IPS-18c (cell line): ENCODE results near the gene CCDC12.

Source experiments
- H3K4me3 ChIP-seq: 2 replicates; pipeline ENCODE4 v1.7.0; 2013; ENCODE audit warnings: low read depth, mild to moderate bottlenecking, low read length, moderate library complexity; ENCODE audit not compliant: insufficient read depth
- H3K9me3 ChIP-seq: one replicate; pipeline ENCODE4 v1.6.1; 2013; ENCODE audit warnings: mild to moderate bottlenecking, low read length, moderate library complexity; ENCODE audit not compliant: control insufficient read depth, insufficient read depth

The CCDC12 gene

GRCh38 chr3:46909535-46910161 is 66.9 kb downstream of the CCDC12 start:
- no peaks in the 10 kb centered on the region for H3K9me3 ChIP-seq
- H3K4me3 ChIP-seq: no peak overlapping the region

DNA sequence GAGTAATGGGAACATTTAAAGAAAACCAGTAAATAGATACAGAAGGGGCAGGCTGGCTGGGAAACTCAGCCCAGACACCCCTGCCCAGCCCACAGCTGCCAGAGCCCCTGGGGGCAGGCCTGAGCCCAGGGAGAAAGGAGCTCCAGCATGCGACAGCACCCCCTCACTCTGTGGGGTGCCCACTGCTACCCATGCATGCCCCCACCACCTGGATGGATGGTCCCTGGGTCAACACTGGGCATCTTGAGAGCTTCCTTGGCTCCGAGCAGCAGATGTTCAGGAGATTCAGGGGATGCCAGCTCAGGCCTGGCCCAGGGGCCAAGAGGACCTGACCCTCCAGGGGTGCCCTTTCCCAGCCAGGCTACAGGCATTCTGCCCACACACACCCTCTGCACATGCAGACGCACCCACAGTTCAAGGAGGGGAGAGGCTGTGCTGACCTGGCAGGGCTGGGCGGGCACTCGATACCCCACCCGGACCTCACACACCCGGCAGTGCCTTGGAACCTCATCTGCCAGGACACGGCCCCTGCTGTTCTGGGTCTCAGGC is 67.5 kb downstream of the CCDC12 start:
- no peak overlapping the region for H3K4me3 ChIP-seq

DNA sequence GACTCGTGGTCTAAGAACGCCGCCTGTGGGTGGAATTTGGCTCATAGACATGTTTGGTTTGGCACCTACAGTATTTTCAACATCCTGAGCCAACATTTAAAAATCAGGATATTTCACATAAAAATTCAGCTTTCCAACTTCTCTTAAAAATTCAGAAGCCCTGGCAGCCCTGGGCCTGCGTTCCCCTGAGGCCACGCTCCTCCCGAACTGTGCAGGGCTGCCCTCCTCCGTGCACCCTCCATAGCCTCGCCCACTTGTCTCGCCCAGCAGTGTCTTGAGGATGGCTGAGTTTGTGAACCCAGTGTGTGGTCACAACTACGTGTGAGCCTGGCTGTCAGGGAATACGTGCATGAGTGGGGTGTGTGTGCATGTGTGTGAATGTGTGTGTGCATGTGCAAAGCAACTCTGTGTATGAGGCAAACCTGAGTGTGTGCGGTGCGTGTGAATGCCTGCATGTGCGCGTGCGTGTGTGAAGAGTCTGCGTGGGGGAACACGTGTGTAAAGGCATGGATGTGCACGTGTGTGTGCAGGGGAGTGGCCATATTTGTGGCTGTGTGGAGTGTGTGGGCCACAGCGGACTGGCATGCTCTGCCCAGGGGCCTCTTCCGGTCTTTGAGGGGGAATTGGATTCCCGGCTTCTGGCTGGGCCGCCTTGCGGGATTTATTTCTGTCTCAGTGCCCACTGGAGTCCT is 68.1 kb downstream of the CCDC12 start:
- H3K4me3 ChIP-seq: no peak overlapping the region
- H3K9me3 ChIP-seq: no peaks in the 10 kb centered on the region

More for the DNA sequence above, 67.5 kb downstream of the CCDC12 start:
- no peaks in the 10 kb centered on the region for H3K9me3 ChIP-seq

DNA sequence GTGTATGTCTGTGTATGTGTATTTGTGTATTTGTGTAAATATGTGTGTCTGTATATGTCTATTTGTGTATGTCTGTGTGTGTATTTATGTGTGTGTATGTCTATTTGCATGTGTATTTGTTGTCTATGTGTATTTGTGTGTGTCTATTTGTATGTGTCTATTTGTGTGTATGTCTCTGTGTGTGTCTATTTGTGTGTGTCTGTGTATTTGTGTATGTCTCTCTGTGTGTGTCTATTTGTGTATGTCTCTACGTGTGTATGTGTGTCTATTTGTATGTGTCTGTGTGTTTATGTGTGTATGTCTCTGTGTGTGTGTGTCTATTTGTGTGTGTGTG is 68.6 kb downstream of the CCDC12 start:
- H3K9me3 ChIP-seq: no peaks in the 10 kb centered on the region
- no peak overlapping the region for H3K4me3 ChIP-seq

GRCh38 chr3:46907271-46907670 is 69.3 kb downstream of the CCDC12 start:
- no peak overlapping the region for H3K4me3 ChIP-seq
- no peaks in the 10 kb centered on the region for H3K9me3 ChIP-seq

DNA sequence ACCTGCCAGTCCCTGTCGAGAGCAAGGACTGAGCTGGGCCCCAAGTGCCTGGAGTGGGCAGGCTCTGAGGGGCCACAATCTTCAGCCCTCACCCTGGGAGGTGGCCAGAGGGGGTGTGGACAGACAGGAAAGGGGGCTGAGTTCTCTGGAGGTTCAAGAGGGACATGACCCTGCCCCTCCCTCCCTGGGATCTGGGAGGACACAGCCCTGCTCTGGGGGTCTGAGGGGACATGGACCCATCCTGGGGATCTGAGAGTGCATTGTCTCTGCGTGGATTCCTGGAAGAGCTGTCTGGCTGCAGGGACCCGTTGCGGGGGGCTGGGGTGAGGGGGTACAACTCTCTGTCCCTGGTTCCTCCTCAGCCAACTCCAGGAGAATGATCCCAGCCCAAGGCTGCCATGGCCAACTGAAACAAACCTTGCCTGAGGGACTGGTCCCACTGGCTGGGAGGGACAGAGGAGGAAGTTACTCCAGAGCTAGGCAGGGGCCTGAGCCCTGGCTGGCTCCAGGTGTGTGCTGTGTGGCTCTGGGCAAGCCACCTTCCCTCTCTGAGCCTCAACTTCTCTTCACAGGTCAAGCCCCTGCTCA is 70.0 kb downstream of the CCDC12 start:
- no peak overlapping the region for H3K4me3 ChIP-seq
- H3K9me3 ChIP-seq: no peaks in the 10 kb centered on the region

- Histone ChIP-seq H3K4me3 (no peak overlapping the region), H3K9me3 (no peaks in the 10 kb centered on the region)
These were observed 70.7 kb downstream of the CCDC12 start for GRCh38 chr3:46905661-46906451.

- no peak overlapping the region for H3K4me3 ChIP-seq
- H3K9me3 ChIP-seq: no peaks in the 10 kb centered on the region
These were observed 71.4 kb downstream of the CCDC12 start for GRCh38 chr3:46905213-46905560.

DNA sequence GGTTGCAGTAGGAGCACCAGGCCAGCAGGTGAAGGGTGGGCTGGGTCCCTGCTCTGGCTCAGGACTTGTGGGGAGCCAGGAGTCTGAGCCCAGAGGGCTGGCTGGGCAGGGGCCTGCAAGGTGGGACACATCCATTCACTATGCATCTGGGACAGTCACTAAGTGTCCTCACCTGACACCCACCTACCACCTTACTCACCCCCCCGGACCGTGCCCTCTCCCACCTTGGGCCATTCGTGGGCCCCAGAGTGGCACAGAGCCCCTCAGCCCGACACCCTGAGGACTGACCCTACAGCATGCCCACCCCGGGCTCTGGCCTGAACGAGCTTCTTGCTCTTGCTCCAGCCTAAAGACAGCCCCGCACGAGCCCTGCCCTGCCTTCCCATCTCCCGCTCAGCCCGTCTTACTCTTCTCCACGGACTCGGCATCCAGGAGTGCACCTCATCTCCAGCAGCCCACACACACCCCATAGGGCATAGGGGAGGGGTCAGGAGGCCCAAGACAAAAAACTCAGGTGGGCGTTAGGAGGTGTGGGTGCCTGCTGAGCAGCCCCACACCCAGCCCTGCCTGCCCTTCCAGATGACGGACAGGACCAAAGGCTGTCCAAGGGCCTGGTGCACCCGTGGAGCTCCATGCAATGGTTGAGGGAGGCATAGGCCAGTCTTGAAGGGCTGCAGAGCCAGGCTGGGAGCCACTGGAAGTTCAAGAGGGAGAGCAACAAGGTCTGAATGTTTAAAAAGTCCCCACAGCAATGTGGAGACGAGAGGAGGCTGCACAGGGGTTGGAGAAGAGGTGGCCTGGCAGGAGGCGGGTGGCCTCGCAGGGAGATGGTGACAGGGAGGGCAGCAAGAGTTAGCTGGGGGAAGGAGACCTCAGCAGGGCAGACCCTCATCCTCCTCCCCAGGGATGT is 72.0 kb downstream of the CCDC12 start:
- H3K9me3 ChIP-seq: no peaks in the 10 kb centered on the region
- H3K4me3 ChIP-seq: no peak overlapping the region

- Histone ChIP-seq H3K9me3 (no peaks in the 10 kb centered on the region), H3K4me3 (no peak overlapping the region)
These were observed 72.9 kb downstream of the CCDC12 start for GRCh38 chr3:46903341-46904302.

DNA sequence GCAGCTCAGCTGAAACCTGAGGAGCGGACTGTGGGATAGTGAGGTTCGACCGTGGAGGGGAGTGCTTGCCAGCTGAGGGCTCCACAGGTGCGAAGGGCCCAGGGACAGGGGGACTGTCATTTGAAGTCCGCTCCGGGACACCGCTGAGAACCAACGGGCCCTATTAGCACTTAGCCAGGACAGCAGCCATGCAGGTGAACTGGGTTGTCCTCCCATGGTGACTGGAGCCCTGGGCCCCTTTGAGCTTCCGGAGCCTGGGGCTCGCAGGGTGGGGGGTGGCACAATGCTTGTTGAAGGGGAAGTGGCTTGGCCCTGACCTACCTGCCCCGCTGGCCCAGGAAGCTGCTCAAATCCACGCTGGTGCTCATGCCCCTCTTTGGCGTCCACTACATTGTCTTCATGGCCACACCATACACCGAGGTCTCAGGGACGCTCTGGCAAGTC is 74.3 kb downstream of the CCDC12 start:
- no peaks in the 10 kb centered on the region for H3K9me3 ChIP-seq
- H3K4me3 ChIP-seq: no peak overlapping the region

- Histone ChIP-seq H3K9me3 (no peaks in the 10 kb centered on the region), H3K4me3 (no peak overlapping the region)
These were observed 74.9 kb downstream of the CCDC12 start for GRCh38 chr3:46901591-46902187.

DNA sequence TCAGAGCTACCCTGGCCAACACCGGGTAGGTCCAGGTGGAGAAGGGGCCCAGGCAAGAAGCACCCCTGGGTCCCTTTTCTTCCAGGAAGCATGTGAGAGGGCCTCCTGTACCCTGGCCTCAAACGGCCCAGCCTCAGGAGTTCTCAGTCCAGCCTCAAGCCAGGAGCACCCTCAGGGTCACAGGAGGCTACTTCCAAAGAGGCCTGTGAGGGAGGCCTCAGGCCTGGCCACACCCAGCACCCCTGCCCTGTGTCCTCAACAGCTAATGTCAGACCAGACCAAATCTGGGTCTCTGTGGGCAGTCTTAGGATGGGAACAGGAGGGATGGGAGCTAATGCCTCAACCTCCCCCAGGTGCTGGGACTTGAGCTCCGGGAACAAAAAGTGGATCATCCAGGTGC is 75.5 kb downstream of the CCDC12 start:
- no peak overlapping the region for H3K4me3 ChIP-seq

DNA sequence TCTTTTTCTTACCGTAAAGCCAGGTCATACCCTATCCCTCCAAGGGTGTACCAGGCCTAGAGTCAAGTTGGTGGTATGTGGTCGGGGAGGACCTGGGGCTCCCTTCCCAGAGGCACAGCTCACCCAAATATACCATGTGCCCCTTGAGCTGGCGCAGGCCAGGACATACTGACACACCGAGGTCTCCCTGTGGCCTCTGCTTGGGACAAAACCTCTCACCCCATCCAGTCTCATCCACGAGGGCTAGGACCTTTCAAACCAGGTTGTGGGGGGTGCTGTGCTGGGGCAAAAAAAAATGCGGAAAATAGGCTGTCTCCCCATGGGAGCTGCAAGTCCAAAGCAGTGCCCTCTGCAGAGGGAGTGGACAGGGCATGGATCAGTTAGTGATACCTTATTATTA is 76.2 kb downstream of the CCDC12 start:
- H3K4me3 ChIP-seq: no peak overlapping the region
- no peaks in the 10 kb centered on the region for H3K9me3 ChIP-seq

More for the DNA sequence above, 75.5 kb downstream of the CCDC12 start:
- no peaks in the 10 kb centered on the region for H3K9me3 ChIP-seq

GRCh38 chr3:46900007-46900292 is 76.6 kb downstream of the CCDC12 start:
- Histone ChIP-seq H3K9me3 (no peaks in the 10 kb centered on the region), H3K4me3 (no peak overlapping the region)
